ENCODE measurements around the gene CHIA. TPM values are rescaled to one million over a fixed set of nuclear protein-coding genes. Genes with fewer than 3 reads are reported as not detected.

The CHIA gene
- total and polyA plus RNA-seq, 7 donors: not detected

GRCh38 chr1:111274653-111275052 is 16.0 kb upstream of the CHIA start:
- WGBS, 2 donors: 61 to 69% methylated on average over 4 of the region's 4 CpGs
- no peak overlapping the region for H3K27ac ChIP-seq
- no peaks in the 10 kb centered on the region for H3K9me3 ChIP-seq
- peaks cover 0 to 7% (median 0%) of the 10 kb centered on the region in 4 donors for H3K4me1 ChIP-seq
- H3K36me3 ChIP-seq: no peaks in the 10 kb centered on the region
- peaks cover 6 to 27% (median 20%) of the 10 kb centered on the region in 3 donors for H3K27me3 ChIP-seq
- H3K4me3 ChIP-seq: no peak overlapping the region
- TF ChIP-seq EP300 (IDR thresholded peaks at IDR 0.05) (no peak), CTCF (IDR thresholded peaks at IDR 0.05) (no peak), POLR2AphosphoS5 (IDR thresholded peaks at IDR 0.05) (no peak), POLR2A (IDR thresholded peaks at IDR 0.05) (no peak)
- DNase-seq: no peak
- intact Hi-C loops (cut with DNase I): no loop called here

DNA sequence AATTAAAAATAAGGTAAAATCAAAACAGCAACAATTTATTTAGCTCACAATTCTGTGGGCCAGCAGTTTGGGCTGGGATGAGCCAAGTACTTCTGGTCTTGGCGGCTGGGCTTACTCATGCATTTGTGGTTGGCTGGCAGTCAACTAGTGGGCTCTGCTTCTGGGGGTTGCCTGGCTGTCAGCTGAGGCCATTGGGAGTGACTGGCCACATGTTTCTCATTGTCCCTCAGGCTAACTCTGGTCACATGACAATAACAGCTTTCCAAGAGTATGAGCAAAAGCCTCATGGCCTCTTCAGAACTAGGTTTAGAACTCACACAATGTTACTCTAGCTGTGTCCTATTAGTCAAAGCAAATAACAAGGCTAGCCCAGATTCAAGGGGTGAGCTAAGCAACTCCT is 15.6 kb upstream of the CHIA start:
- Histone ChIP-seq H3K4me1 (peaks cover 0 to 7% (median 0%) of the 10 kb centered on the region in 4 donors), H3K36me3 (no peaks in the 10 kb centered on the region), H3K27ac (no peak overlapping the region), H3K9me3 (no peaks in the 10 kb centered on the region), H3K4me3 (no peak overlapping the region), H3K27me3 (peaks cover 6 to 23% (median 20%) of the 10 kb centered on the region in 3 donors)
- WGBS, 2 donors: 72 to 80% methylated on average over 1 of the region's 1 CpG
- intact Hi-C loops (cut with DNase I): no loop called here
- no peak for TF ChIP-seq EP300 (IDR thresholded peaks at IDR 0.05)
- TF ChIP-seq POLR2AphosphoS5 (IDR thresholded peaks at IDR 0.05): peak in 1 of 4 donors; percentile 40
- DNase-seq: peak; percentile 84

- intact Hi-C loops (cut with DNase I): no loop called here
- Histone ChIP-seq H3K9me3 (no peaks in the 10 kb centered on the region), H3K4me3 (no peak overlapping the region), H3K4me1 (peaks cover 0 to 4% (median 0%) of the 10 kb centered on the region in 4 donors), H3K27me3 (peaks cover 3 to 14% (median 14%) of the 10 kb centered on the region in 3 donors), H3K36me3 (no peaks in the 10 kb centered on the region), H3K27ac (no peak overlapping the region)
- TF ChIP-seq EP300 (IDR thresholded peaks at IDR 0.05) (no peak), POLR2AphosphoS5 (IDR thresholded peaks at IDR 0.05) (no peak), POLR2A (IDR thresholded peaks at IDR 0.05) (no peak), CTCF (IDR thresholded peaks at IDR 0.05) (no peak)
- no peak for DNase-seq
Observed at GRCh38 chr1:111275780-111276433, 14.7 kb upstream of the CHIA start.

DNA sequence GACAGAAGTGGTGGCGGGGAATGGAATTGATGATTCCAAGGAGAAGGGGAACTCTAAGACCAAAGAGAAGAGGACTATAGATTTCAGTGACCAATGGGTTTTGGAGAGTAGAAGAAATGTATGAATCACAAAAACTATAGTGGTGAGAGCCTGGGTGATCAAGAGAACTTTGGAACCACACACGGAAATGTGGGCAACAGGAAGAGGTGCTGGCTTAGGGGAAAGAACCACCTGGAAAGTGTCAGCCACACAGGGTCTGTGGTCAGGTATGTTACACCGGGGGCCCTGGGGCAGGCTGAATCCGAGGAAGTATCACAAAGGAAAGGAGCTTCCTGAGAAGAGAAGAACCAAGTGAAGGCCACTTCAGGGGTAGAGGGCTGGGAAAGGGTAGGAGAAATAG is 11.5 kb upstream of the CHIA start:
- Histone ChIP-seq H3K4me3 (no peak overlapping the region), H3K27me3 (no peaks in the 10 kb centered on the region), H3K27ac (no peak overlapping the region), H3K9me3 (no peaks in the 10 kb centered on the region), H3K4me1 (no peaks in the 10 kb centered on the region), H3K36me3 (no peaks in the 10 kb centered on the region)
- TF ChIP-seq POLR2AphosphoS5 (IDR thresholded peaks at IDR 0.05) (no peak), POLR2A (IDR thresholded peaks at IDR 0.05) (no peak), EP300 (IDR thresholded peaks at IDR 0.05) (no peak), CTCF (IDR thresholded peaks at IDR 0.05) (no peak)
- 77 to 79% methylated on average over 4 of the region's 4 CpGs for WGBS, 2 donors
- intact Hi-C loops (cut with DNase I): no loop called here
- DNase-seq: no peak

DNA sequence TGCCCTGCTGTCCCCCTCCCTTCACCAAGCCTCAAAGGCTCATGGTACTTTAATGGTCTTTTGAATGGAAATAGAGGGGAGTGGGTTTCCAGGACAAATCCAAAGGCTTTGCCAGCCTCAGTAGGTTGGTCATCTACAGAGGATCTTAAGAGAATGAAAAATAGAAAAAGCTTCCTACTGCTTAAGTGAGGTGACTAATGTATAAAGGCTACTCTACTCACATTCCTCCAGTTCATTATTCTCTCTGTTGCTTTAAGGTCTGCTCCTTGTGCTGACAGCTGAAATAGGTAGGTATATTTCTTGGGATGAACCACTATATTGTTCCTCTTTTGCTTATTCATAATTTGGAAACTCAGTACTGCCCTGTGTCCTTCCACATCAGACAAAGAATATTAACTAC is 10.4 kb upstream of the CHIA start:
- H3K4me3 ChIP-seq: no peak overlapping the region
- no peak for TF ChIP-seq EP300 (IDR thresholded peaks at IDR 0.05)
- no peak for TF ChIP-seq CTCF (IDR thresholded peaks at IDR 0.05)
- TF ChIP-seq POLR2A (IDR thresholded peaks at IDR 0.05): no peak
- TF ChIP-seq POLR2AphosphoS5 (IDR thresholded peaks at IDR 0.05): no peak
- H3K9me3 ChIP-seq: no peaks in the 10 kb centered on the region
- no peaks in the 10 kb centered on the region for H3K27me3 ChIP-seq
- intact Hi-C loops (cut with DNase I): no loop called here
- DNase-seq: no peak
- no peaks in the 10 kb centered on the region for H3K36me3 ChIP-seq
- no peak overlapping the region for H3K27ac ChIP-seq
- H3K4me1 ChIP-seq: no peaks in the 10 kb centered on the region

Data from sigmoid colon (tissue), 7 donors.